ENCODE results near the gene SH3RF3. TPM values are rescaled to one million over a fixed set of nuclear protein-coding genes. Genes with fewer than 3 reads are reported as not detected.

SH3RF3 gene
- total RNA-seq, 1 donor from 2014 or later: 7.3 TPM

- Histone ChIP-seq H3K27ac (ENCODE audit: low read depth, low read length) (no peak overlapping the region), H2AFZ (ENCODE audit: low read depth, low read length) (no peak overlapping the region), H3K4me2 (ENCODE audit: low read length) (no peak overlapping the region), H3K27me3 (ENCODE audit: insufficient read depth, low read length) (no peaks in the 10 kb centered on the region), H4K20me1 (ENCODE audit: insufficient read depth, low read length) (no peaks in the 10 kb centered on the region), H3K9me3 (ENCODE audit: insufficient read depth, low read depth, low read length) (no peaks in the 10 kb centered on the region), H3K4me1 (ENCODE audit: insufficient read depth, low read length) (peaks cover 5% of the 10 kb centered on the region), H3K36me3 (ENCODE audit: insufficient read depth, low read length) (no peaks in the 10 kb centered on the region), H3K79me2 (ENCODE audit: insufficient read depth, low read length) (no peaks in the 10 kb centered on the region), H3K9ac (ENCODE audit: low read length) (no peak overlapping the region), H3K4me3 (ENCODE audit: insufficient read depth, low read depth, low read length) (no peak overlapping the region)
- no peak for TF ChIP-seq EZH2 (IDR thresholded peaks at IDR 0.05; ENCODE audit: insufficient read depth, low read length)
- TF ChIP-seq, protein P1, sequence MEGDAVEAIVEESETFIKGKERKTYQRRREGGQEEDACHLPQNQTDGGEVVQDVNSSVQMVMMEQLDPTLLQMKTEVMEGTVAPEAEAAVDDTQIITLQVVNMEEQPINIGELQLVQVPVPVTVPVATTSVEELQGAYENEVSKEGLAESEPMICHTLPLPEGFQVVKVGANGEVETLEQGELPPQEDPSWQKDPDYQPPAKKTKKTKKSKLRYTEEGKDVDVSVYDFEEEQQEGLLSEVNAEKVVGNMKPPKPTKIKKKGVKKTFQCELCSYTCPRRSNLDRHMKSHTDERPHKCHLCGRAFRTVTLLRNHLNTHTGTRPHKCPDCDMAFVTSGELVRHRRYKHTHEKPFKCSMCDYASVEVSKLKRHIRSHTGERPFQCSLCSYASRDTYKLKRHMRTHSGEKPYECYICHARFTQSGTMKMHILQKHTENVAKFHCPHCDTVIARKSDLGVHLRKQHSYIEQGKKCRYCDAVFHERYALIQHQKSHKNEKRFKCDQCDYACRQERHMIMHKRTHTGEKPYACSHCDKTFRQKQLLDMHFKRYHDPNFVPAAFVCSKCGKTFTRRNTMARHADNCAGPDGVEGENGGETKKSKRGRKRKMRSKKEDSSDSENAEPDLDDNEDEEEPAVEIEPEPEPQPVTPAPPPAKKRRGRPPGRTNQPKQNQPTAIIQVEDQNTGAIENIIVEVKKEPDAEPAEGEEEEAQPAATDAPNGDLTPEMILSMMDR (IDR thresholded peaks at IDR 0.05; ENCODE audit: insufficient read depth, low read depth, low read length): no peak
- no peak overlapping the region for H3K27ac Mint-ChIP-seq (ENCODE audit: unreplicated experiment)
- H3K9me3 Mint-ChIP-seq (ENCODE audit: unreplicated experiment): no peaks in the 10 kb centered on the region
- H3K36me3 Mint-ChIP-seq (ENCODE audit: low read depth, unreplicated experiment): peaks cover 12% of the 10 kb centered on the region
- FAIRE-seq: no peak
- H3K27me3 Mint-ChIP-seq (ENCODE audit: low read depth, unreplicated experiment): peaks cover 27% of the 10 kb centered on the region
- no peak overlapping the region for H3K4me3 Mint-ChIP-seq (ENCODE audit: unreplicated experiment)
- H3K4me1 Mint-ChIP-seq (ENCODE audit: low read depth, unreplicated experiment): peaks cover 14% of the 10 kb centered on the region
- peak; percentile 25 for DNase-seq (ENCODE audit: low read depth)
These were observed 352.2 kb downstream of the SH3RF3 start for GRCh38 chr2:109481196-109481555.

- Histone ChIP-seq H3K9ac (ENCODE audit: low read length) (no peak overlapping the region), H3K27ac (ENCODE audit: low read depth, low read length) (no peak overlapping the region), H3K4me1 (ENCODE audit: insufficient read depth, low read length) (peaks cover 7% of the 10 kb centered on the region), H3K27me3 (ENCODE audit: insufficient read depth, low read length) (no peaks in the 10 kb centered on the region), H3K4me3 (ENCODE audit: insufficient read depth, low read depth, low read length) (no peak overlapping the region), H3K36me3 (ENCODE audit: insufficient read depth, low read length) (no peaks in the 10 kb centered on the region), H3K4me2 (ENCODE audit: low read length) (no peak overlapping the region), H3K9me3 (ENCODE audit: insufficient read depth, low read depth, low read length) (no peaks in the 10 kb centered on the region), H3K79me2 (ENCODE audit: insufficient read depth, low read length) (no peaks in the 10 kb centered on the region), H4K20me1 (ENCODE audit: insufficient read depth, low read length) (no peaks in the 10 kb centered on the region), H2AFZ (ENCODE audit: low read depth, low read length) (no peak overlapping the region)
- Mint-ChIP-seq H3K9me3 (ENCODE audit: unreplicated experiment) (no peaks in the 10 kb centered on the region), H3K36me3 (ENCODE audit: low read depth, unreplicated experiment) (peaks cover 12% of the 10 kb centered on the region), H3K4me3 (ENCODE audit: unreplicated experiment) (no peak overlapping the region), H3K27ac (ENCODE audit: unreplicated experiment) (no peak overlapping the region), H3K27me3 (ENCODE audit: low read depth, unreplicated experiment) (peaks cover 27% of the 10 kb centered on the region), H3K4me1 (ENCODE audit: low read depth, unreplicated experiment) (peaks cover 14% of the 10 kb centered on the region)
- DNase-seq (ENCODE audit: low read depth) (no peak), FAIRE-seq (no peak)
- TF ChIP-seq, protein P1 (IDR thresholded peaks at IDR 0.05; ENCODE audit: insufficient read depth, low read depth, low read length): no peak
- no peak for TF ChIP-seq EZH2 (IDR thresholded peaks at IDR 0.05; ENCODE audit: insufficient read depth, low read length)
These were observed 352.6 kb downstream of the SH3RF3 start for GRCh38 chr2:109481599-109481998.

GRCh38 chr2:109482361-109482861 lies 353.4 kb downstream of the SH3RF3 start:
- DNase-seq (ENCODE audit: low read depth): no peak
- no peaks in the 10 kb centered on the region for H3K27me3 ChIP-seq (ENCODE audit: insufficient read depth, low read length)
- no peak overlapping the region for H3K4me3 ChIP-seq (ENCODE audit: insufficient read depth, low read depth, low read length)
- Mint-ChIP-seq H3K36me3 (ENCODE audit: low read depth, unreplicated experiment) (peaks cover 7% of the 10 kb centered on the region), H3K4me1 (ENCODE audit: low read depth, unreplicated experiment) (peaks cover 17% of the 10 kb centered on the region), H3K4me3 (ENCODE audit: unreplicated experiment) (no peak overlapping the region), H3K9me3 (ENCODE audit: unreplicated experiment) (no peaks in the 10 kb centered on the region), H3K27ac (ENCODE audit: unreplicated experiment) (no peak overlapping the region), H3K27me3 (ENCODE audit: low read depth, unreplicated experiment) (peaks cover 22% of the 10 kb centered on the region)
- H3K36me3 ChIP-seq (ENCODE audit: insufficient read depth, low read length): no peaks in the 10 kb centered on the region
- no peaks in the 10 kb centered on the region for H4K20me1 ChIP-seq (ENCODE audit: insufficient read depth, low read length)
- H2AFZ ChIP-seq (ENCODE audit: low read depth, low read length): no peak overlapping the region
- TF ChIP-seq, protein P1 (IDR thresholded peaks at IDR 0.05; ENCODE audit: insufficient read depth, low read depth, low read length): no peak
- no peak for TF ChIP-seq EZH2 (IDR thresholded peaks at IDR 0.05; ENCODE audit: insufficient read depth, low read length)
- no peaks in the 10 kb centered on the region for H3K9me3 ChIP-seq (ENCODE audit: insufficient read depth, low read depth, low read length)
- no peak overlapping the region for H3K9ac ChIP-seq (ENCODE audit: low read length)
- no peaks in the 10 kb centered on the region for H3K79me2 ChIP-seq (ENCODE audit: insufficient read depth, low read length)
- no peak overlapping the region for H3K4me2 ChIP-seq (ENCODE audit: low read length)
- no peak for FAIRE-seq
- H3K27ac ChIP-seq (ENCODE audit: low read depth, low read length): no peak overlapping the region
- peaks cover 15% of the 10 kb centered on the region for H3K4me1 ChIP-seq (ENCODE audit: insufficient read depth, low read length)
